Uterus (tissue), 4 donors: ENCODE measurements around the gene RASL10A. TPM values are rescaled to one million over a fixed set of nuclear protein-coding genes. Genes with fewer than 3 reads are reported as not detected.
"Not testable (repeated sequence)": the region's sequence is repeated elsewhere in the genome, so short reads cannot be mapped to it uniquely, and the experiment has no call there.

Experiments
- DNase-seq, 2 donors: peaks; one replicate each; pipeline ENCODE4 v3.0.0-alpha.2; 2019 to 2020
- H3K27ac ChIP-seq, 2 donors: fragments of 200-600 bp; sonication (generic); 1 replicate in 1 of 2; 2 replicates in 1 of 2; pipeline ENCODE4 v1.5.1; 2016 to 2018
- H3K27me3 ChIP-seq, 2 donors: fragments of 200-600 bp; sonication (generic); one replicate each; pipeline ENCODE4 v1.5.1; 2018 to 2019; ENCODE audit warnings: control low read depth in 1 of 2
- H3K36me3 ChIP-seq, 2 donors: fragments of 200-600 bp; sonication (generic); one replicate each; pipeline ENCODE4 v1.5.1; 2019; ENCODE audit warnings: control low read depth in 1 of 2
- H3K4me1 ChIP-seq, 2 donors: fragments of 200-600 bp; sonication (generic); one replicate each; pipeline ENCODE4 v1.5.1; 2018 to 2019; ENCODE audit warnings: control low read depth in 1 of 2
- H3K4me3 ChIP-seq, 2 donors: fragments of 200-600 bp; sonication (generic); 1 replicate in 1 of 2; 2 replicates in 1 of 2; pipeline ENCODE4 v1.5.1; 2018 to 2019; ENCODE audit warnings: mild to moderate bottlenecking in 1 of 2
- H3K9me3 ChIP-seq, 2 donors: fragments of 200-600 bp; sonication (generic); one replicate each; pipeline ENCODE4 v1.5.1; 2019; ENCODE audit warnings: control low read depth in 1 of 2
- POLR2A ChIP-seq, 2 donors: fragments of 450-650 bp; IDR thresholded peaks; one replicate each; pipeline ENCODE4 v1.6.1; 2016; ENCODE audit warnings: antibody characterized with exemption in 2 of 2, mild to moderate bottlenecking in 1 of 2, moderate library complexity in 1 of 2
- intact Hi-C: fragments of 100-400 bp; cut with DNase I; formaldehyde crosslinking; loops from one replicate; pipeline ENCODE4 v1.15.1; 2023; ENCODE audit warnings: low total_unique reads
- total RNA-seq, 4 donors: library from RNA; depleted of rRNA in 3 of 4; stranded (reverse); fragments of >200 nt in 3 of 4; gene quantifications; one replicate each; pipeline versions ENCODE4 v1.1.0 to v1.2.4, GENCODE V29; 2014 to 2023
- TF ChIP-seq, protein P1 (sequence below), 4 experiments: fragments of 200-600 bp in 2 of 4; fragments of 450-650 bp in 2 of 4; sonication (generic) in 2 of 4; IDR thresholded peaks; one replicate each; pipeline ENCODE4 v1.5.1; 2016 to 2019; ENCODE audit warnings: antibody characterized with exemption in 4 of 4, mild to moderate bottlenecking in 2 of 4, moderate library complexity in 1 of 4
- donor health status: DM: yes; HTN: yes; CAD: no.

RASL10A gene, protein sequence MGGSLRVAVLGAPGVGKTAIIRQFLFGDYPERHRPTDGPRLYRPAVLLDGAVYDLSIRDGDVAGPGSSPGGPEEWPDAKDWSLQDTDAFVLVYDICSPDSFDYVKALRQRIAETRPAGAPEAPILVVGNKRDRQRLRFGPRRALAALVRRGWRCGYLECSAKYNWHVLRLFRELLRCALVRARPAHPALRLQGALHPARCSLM
- total RNA-seq, result 1 to 10 TPM in 1 of 4 donors, under 1 TPM in 2, not detected in 1; 0.35 to 3.2 (median 0.79) TPM

DNA sequence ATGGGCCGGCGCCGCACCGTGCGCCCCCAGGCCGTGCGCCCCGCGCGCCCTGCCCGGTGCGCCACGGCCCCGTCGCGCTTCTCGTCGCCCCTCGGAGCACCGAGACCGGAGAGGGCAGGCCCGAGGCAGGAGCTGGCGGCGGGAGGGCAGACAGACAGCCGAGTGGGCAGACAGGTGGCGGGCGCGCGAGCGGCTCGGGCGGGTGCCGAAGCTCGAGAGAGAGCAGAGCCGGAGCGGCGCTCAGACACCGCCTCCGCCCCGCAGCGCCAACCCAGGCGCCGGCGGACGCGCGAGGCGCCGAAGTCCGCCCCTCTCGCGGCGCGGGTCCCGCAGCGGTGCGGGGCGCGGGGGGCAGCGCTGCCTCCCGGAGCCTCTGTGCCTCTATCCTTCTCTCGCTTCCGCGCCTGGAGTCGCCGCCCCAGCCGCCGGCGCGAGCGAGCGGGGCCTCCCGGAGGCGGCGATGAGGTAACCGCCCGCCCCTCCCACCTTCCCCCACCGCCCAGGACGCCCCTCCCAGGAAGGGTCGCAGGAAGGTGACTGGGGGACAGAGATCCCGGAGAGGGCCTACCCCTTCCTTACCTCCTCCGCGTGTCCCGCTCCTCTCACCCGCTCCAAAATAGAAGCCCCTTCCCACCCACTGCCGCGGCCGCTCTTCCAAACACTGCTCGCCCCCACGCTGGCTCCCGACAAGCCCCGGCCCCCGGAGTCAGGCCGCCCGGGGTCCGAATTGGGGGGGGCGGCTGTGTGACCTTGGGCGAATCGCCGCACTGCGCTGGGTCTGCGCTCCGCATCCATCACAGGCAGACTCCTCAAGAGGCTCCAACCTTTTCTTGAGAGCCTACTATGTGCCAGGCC, at the start of gene RASL10A:
TSS of gene RASL10A (minus strand) at position 412 of the 855 bp plus-strand sequence. CDS start 451 bp downstream, outside the sequence.
- Histone ChIP-seq H3K36me3 (no peaks in the 10 kb centered on the region), H3K4me1 (peaks cover 4 to 37% of the 10 kb centered on the region in 2 donors), H3K9me3 (no peaks in the 10 kb centered on the region), H3K4me3 (peak within 1 kb of the TSS in 1 of 2 donors; percentile 19), H3K27ac (no peak within 1 kb of the TSS), H3K27me3 (peaks cover 17 to 21% of the 10 kb centered on the region in 2 donors)
- TF ChIP-seq, protein P1, sequence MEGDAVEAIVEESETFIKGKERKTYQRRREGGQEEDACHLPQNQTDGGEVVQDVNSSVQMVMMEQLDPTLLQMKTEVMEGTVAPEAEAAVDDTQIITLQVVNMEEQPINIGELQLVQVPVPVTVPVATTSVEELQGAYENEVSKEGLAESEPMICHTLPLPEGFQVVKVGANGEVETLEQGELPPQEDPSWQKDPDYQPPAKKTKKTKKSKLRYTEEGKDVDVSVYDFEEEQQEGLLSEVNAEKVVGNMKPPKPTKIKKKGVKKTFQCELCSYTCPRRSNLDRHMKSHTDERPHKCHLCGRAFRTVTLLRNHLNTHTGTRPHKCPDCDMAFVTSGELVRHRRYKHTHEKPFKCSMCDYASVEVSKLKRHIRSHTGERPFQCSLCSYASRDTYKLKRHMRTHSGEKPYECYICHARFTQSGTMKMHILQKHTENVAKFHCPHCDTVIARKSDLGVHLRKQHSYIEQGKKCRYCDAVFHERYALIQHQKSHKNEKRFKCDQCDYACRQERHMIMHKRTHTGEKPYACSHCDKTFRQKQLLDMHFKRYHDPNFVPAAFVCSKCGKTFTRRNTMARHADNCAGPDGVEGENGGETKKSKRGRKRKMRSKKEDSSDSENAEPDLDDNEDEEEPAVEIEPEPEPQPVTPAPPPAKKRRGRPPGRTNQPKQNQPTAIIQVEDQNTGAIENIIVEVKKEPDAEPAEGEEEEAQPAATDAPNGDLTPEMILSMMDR (IDR thresholded peaks at IDR 0.05), result no peak
- TF ChIP-seq POLR2A (IDR thresholded peaks at IDR 0.05), result peak in 1 of 2 donors; percentile 5
- DNase-seq, result no peak
- intact Hi-C loops, result no loop called here

DNA sequence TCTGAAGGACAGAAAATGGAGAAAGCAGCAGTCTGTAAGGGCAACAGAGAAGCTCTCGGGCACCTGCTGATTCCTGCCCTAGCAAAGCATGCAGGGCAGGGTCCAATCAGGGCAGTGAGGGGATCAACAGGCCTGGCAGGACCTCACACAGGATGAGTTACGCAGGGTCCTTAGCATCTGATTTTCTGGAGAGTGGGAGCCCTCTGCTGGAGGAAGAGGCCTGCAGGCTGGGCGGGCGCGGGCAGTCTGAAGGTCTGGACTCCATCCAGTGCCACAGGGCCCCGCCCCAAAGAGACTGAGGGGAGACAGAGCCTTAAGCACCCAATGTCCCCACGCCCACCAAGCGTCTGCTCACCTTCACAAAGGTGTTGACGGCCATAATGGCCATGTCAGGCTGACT, 44.0 kb upstream of the RASL10A start:
- H3K4me1 ChIP-seq, result no peaks in the 10 kb centered on the region
- intact Hi-C loops, result no loop called here
- peak; percentile 62 to 66 for DNase-seq

DNA sequence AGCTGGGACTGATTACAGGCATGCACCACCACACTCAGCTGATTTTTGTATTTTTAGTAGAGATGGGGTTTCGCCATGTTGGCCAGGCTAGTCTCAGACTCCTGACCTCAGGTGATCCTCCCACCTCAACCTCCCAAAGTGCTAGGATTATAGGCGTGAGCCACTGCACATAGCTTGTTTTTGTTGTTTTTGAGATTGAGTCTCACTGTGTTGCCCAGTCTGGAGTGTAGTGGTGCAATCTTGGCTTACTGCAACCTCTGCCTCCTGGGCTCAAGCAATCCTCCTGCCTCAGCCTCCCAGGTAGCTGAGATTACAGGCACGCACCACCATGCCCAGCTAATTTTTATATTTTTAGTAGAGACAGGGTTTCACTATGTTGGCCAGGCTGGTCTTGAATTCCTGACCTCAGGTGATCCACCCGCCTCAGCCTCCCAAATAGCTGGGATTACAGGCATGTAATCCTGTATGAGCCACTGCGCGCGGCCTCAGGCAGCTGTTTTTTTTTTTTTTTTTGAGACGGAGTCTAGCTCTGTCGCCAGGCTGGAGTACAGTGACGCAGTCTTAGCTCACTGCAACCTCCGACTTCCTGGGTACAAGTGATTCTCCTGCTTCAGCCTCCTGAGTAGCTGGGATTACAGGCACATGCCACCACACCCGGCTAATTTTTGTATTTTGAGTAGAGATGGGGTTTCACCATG, 41.8 kb upstream of the RASL10A start:
- H3K36me3 ChIP-seq, H3K4me3 ChIP-seq, H3K27me3 ChIP-seq, intact Hi-C loops, H3K27ac ChIP-seq, H3K4me1 ChIP-seq, DNase-seq, H3K9me3 ChIP-seq: not testable (repeated sequence)

More for the DNA sequence above, 44.0 kb upstream of the RASL10A start:
- no peak overlapping the region for H3K4me3 ChIP-seq
- peak overlapping the region in 1 of 2 donors; percentile 5 for H3K27ac ChIP-seq
- H3K9me3 ChIP-seq, result no peaks in the 10 kb centered on the region
- TF ChIP-seq, protein P1 (IDR thresholded peaks at IDR 0.05), result peak; percentile 55 to 74 (median 66)
- TF ChIP-seq POLR2A (IDR thresholded peaks at IDR 0.05), result no peak
- no peaks in the 10 kb centered on the region for H3K27me3 ChIP-seq
- no peaks in the 10 kb centered on the region for H3K36me3 ChIP-seq

DNA sequence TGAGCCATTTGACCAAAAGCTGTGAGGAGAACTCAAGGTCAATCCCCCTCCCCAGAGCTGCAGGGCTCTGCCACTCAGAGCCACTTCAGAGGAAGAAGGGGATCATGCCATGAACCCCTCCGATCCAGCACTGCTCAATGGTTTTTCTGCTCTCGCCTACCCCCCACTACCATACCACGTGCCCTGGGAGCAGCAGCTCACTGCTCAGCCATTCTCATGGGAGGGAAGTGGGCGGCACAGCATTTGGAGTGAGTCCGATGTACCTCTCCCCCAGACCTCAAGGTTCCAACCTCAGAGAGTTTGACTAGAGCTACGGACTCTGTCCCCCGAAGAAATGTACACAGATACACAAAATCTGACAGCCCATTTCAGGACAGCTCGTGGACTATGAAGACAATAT, 38.4 kb upstream of the RASL10A start:
- Histone ChIP-seq H3K36me3 (no peaks in the 10 kb centered on the region), H3K4me3 (no peak overlapping the region), H3K27ac (no peak overlapping the region), H3K27me3 (no peaks in the 10 kb centered on the region), H3K4me1 (no peaks in the 10 kb centered on the region), H3K9me3 (no peaks in the 10 kb centered on the region)
- intact Hi-C loops, result no loop called here
- TF ChIP-seq POLR2A (IDR thresholded peaks at IDR 0.05), result no peak
- TF ChIP-seq, protein P1 (IDR thresholded peaks at IDR 0.05), result no peak
- DNase-seq, result no peak

DNA sequence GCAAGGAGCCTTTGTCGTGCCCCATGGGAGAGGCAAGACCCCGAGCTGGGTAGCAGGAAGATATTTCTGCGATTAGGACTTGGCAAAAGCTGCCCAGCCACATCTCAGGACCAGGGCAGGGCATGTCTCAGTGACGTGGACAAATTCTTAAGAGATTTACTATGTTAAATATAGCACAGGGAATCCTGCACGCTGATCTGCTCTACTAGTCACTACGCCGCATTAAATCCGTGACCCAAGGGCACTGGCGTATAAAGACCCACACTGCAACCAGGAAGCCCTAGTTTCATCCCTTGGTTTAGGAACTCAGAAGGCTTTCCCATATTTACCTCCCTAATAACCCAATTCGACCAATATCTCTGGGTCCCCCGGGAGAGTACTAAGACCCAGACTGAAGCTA, 37.8 kb upstream of the RASL10A start:
- no peaks in the 10 kb centered on the region for H3K4me1 ChIP-seq

More for the DNA sequence above, 37.8 kb upstream of the RASL10A start:
- H3K36me3 ChIP-seq, result no peaks in the 10 kb centered on the region
- no peak overlapping the region for H3K4me3 ChIP-seq
- H3K27ac ChIP-seq, result no peak overlapping the region
- TF ChIP-seq, protein P1 (IDR thresholded peaks at IDR 0.05), result no peak
- no peak for TF ChIP-seq POLR2A (IDR thresholded peaks at IDR 0.05)
- DNase-seq, result no peak
- H3K27me3 ChIP-seq, result no peaks in the 10 kb centered on the region
- H3K9me3 ChIP-seq, result no peaks in the 10 kb centered on the region
- intact Hi-C loops, result no loop called here
